Spleen (tissue), 11 donors: ENCODE measurements around the gene CSF3R. TPM values are rescaled to one million over a fixed set of nuclear protein-coding genes. Genes with fewer than 3 reads are reported as not detected.
A peak's percentile ranks its signal among the peaks of the same experiment; 100 is the strongest.

Experiments used
- DNase-seq: peaks from one replicate; pipeline ENCODE4 v3.0.0-alpha.2; 2020
- H3K27ac ChIP-seq, 8 donors: fragments of 200-600 bp; sonication (generic) in 7 of 8; 1 replicate in 4 of 8; 2 replicates in 4 of 8; pipeline versions ENCODE4 v1.5.0 to v1.8.0; 2016 to 2021; ENCODE audit warnings: inconsistent platforms in 4 of 8, mild to moderate bottlenecking in 4 of 8, moderate library complexity in 1 of 8
- H3K27me3 ChIP-seq, 7 donors: fragments of 200-600 bp; sonication (generic) in 6 of 7; replicated peaks in 1 of 7; 1 replicate in 4 of 7; 2 replicates in 3 of 7; pipeline versions ENCODE4 v1.5.0 to v1.8.0; 2016 to 2021; ENCODE audit warnings: inconsistent platforms in 3 of 7, mild to moderate bottlenecking in 1 of 7
- H3K36me3 ChIP-seq, 6 donors: fragments of 200-600 bp; sonication (generic) in 5 of 6; 1 replicate in 4 of 6; 2 replicates in 2 of 6; pipeline versions ENCODE4 v1.5.0 to v1.8.0; 2016 to 2021; ENCODE audit warnings: inconsistent platforms in 2 of 6
- H3K4me1 ChIP-seq, 6 donors: fragments of 200-600 bp; sonication (generic) in 5 of 6; 1 replicate in 3 of 6; 2 replicates in 3 of 6; pipeline versions ENCODE4 v1.5.0 to v1.8.0; 2016 to 2021; ENCODE audit warnings: inconsistent platforms in 3 of 6
- H3K4me3 ChIP-seq, 8 donors: fragments of 200-600 bp; sonication (generic) in 7 of 8; 1 replicate in 4 of 8; 2 replicates in 4 of 8; pipeline versions ENCODE4 v1.5.0 to v1.8.0; 2016 to 2021; ENCODE audit warnings: inconsistent platforms in 4 of 8, mild to moderate bottlenecking in 4 of 8, moderate library complexity in 2 of 8
- H3K9me3 ChIP-seq, 8 donors: fragments of 200-600 bp; sonication (generic) in 7 of 8; 1 replicate in 4 of 8; 2 replicates in 4 of 8; pipeline versions ENCODE4 v1.5.0 to v1.8.0; 2016 to 2021; ENCODE audit warnings: inconsistent platforms in 4 of 8
- CTCF ChIP-seq, 11 experiments: fragments of 200-600 bp in 7 of 11; fragments of 450-650 bp in 4 of 11; sonication (generic) in 4 of 11; IDR thresholded peaks in 8 of 11; conservative IDR thresholded peaks in 3 of 11; 1 replicate in 7 of 11; 2 replicates in 4 of 11; pipeline versions ENCODE4 v1.4.0 to v1.8.0; 2016 to 2021; ENCODE audit warnings: antibody characterized with exemption in 11 of 11, inconsistent platforms in 4 of 11, mild to moderate bottlenecking in 1 of 11
- POLR2A ChIP-seq, 3 donors: fragments of 450-650 bp; IDR thresholded peaks; one replicate each; pipeline ENCODE4 v1.5.1; 2017; ENCODE audit warnings: antibody characterized with exemption in 3 of 3, mild to moderate bottlenecking in 1 of 3
- POLR2AphosphoS5 ChIP-seq, 3 donors: sonication (generic); formaldehyde crosslinking; IDR thresholded peaks; one replicate each; pipeline ENCODE4 v1.5.1; 2017; ENCODE audit warnings: antibody characterized with exemption in 3 of 3
- WGBS, 5 donors: extraction: QIAGEN DNeasy Blood & Tissue Kit in 3 of 5; methylation state at CpG; one replicate each; pipeline versions ENCODE4 v1.1.5 to v1.1.7; 2013 to 2018; 5-methylcytosine and 5-hydroxymethylcytosine counted together
- intact Hi-C: fragments of 100-400 bp; cut with DNase I; formaldehyde crosslinking; loops from one replicate; pipeline ENCODE4 v1.15.0; 2023; ENCODE audit warnings: low total_unique reads
- polyA plus RNA-seq, 3 donors: library from polyadenylated mRNA; stranded (reverse); fragments of 200-250 nt; gene quantifications; one replicate each; pipeline ENCODE4 v1.2.1, GENCODE V29; 2013
- total RNA-seq, 7 donors: library from RNA; depleted of rRNA in 3 of 7; stranded (reverse); fragments of >200 nt in 3 of 7; fragmentation: NEBNext Ultra II Directional in 4 of 7; extraction: Animal tissue kit (Norgen Biotek cat#: 25700) in 4 of 7; gene quantifications; one replicate each; pipeline versions ENCODE4 v1.1.0 to v1.2.1, GENCODE V29; 2016 to 2021
- donor health status: healthy with polysubstance abuse.
- donor health status: DM: no; HTN: no; CAD: no; lungs with moderate emphysema.
- donor health status: DM: no; HTN: no; CAD: no.
- donor health status: Bipolar disorder and iron deficiency.
- donor health status: healthy.
- donor health status: DM: no; HTN: no; CAD: no.
- donor health status: DM: yes; HTN: yes; CAD: no.

CSF3R gene
- total and polyA plus RNA-seq, 10 donors: 8.9 to 795 (median 220) TPM

DNA sequence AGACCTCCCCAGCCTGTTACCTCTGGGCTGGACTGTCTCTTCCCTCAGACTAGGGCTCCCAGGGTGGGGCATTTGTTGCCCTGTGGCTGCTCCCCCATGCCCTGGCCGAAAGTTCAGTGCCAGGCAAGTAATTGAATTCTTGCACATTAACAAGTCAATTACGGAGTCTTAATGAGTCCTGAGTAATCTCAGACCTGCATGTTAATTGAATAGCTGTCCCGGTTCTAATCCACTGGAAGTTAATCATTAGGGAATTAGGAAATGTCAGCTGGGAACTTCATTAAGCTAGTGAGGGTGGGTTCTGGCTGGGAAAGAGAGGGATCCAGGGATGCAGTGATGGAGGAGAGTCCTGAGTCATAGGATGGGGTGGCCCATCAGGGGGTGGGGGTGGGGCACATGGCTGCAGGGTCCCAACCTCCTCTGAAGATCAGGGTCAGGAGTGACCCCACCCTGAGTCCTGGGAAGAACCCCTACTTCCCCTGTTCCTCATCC lies 47.1 kb upstream of the CSF3R start:
- DNase-seq: no peak
- WGBS, 5 donors: 61 to 84% (median 73%) methylated on average over 3 of the region's 3 CpGs

DNA sequence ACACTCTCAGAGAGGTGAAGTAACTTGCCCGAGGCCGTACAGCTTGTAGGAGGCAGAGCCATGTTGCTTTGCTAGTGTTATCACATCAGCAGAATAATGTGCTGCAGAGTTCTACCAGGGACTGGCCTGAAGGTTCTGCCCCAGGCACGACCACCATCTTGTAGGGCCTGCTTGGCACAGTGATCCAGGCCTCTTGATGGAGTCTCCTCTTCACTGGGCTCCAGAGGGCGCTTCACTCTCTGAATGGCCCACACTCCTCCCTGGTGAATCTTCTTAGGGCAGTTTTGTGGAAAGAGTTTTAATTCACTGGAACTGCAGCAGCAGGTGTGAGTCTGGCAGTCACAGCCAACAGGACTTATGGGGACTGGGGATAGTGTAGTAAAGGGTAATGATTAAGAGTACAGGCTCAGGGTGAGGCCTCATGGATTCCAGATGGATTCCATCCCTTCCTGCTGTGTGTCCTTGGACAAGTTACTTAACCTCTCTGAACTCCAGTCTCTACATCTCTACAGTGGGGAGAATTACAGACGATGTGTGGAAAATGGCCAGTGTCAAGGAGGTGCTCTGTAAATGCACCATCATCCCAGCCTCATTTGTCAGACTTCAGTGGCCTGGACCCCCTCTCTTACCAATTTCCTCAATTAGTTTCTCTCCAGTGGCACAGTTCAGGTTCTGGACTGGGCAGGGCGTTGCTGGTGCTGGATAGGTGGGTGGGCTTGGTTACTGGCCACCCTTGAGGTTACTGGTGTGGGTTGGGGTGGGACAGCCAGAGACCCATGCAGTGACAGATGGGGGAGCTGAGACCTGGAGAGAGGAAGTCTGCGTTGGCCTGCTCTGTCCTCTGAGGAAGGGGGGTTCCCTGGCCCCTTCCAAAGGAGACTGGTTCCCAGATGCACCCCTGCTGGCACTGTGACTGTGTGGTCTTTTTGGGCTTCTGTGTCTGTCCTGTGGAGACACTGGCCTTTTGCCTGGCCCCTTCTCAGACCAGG lies 45.9 kb upstream of the CSF3R start:
- TF ChIP-seq POLR2AphosphoS5 (IDR thresholded peaks at IDR 0.05) (no peak), CTCF (IDR thresholded peaks at IDR 0.05 in 8 of 11, conservative IDR thresholded peaks at IDR 0.05 in 3 of 11) (no peak), POLR2A (IDR thresholded peaks at IDR 0.05) (no peak)
- Histone ChIP-seq H3K9me3 (peaks cover 0 to 15% (median 3%) of the 10 kb centered on the region in 8 donors), H3K36me3 (no peaks in the 10 kb centered on the region), H3K27ac (no peak overlapping the region), H3K27me3 (peaks cover 0 to 28% (median 0%) of the 10 kb centered on the region in 7 donors), H3K4me1 (no peaks in the 10 kb centered on the region), H3K4me3 (no peak overlapping the region)
- WGBS, 5 donors: 64 to 79% (median 73%) methylated on average over 7 of the region's 7 CpGs
- intact Hi-C loops: no loop called here
- DNase-seq: peak; percentile 56

More for the DNA sequence above, 47.1 kb upstream of the CSF3R start:
- Histone ChIP-seq H3K9me3 (peaks cover 0 to 16% (median 3%) of the 10 kb centered on the region in 8 donors), H3K36me3 (no peaks in the 10 kb centered on the region), H3K4me3 (no peak overlapping the region), H3K27ac (no peak overlapping the region), H3K27me3 (peaks cover 0 to 35% (median 0%) of the 10 kb centered on the region in 7 donors), H3K4me1 (no peaks in the 10 kb centered on the region)
- no peak for TF ChIP-seq CTCF (IDR thresholded peaks at IDR 0.05 in 8 of 11, conservative IDR thresholded peaks at IDR 0.05 in 3 of 11)
- TF ChIP-seq POLR2A (IDR thresholded peaks at IDR 0.05): no peak
- no peak for TF ChIP-seq POLR2AphosphoS5 (IDR thresholded peaks at IDR 0.05)
- intact Hi-C loops: no loop called here

GRCh38 chr1:36525166-36525565 lies 42.5 kb upstream of the CSF3R start:
- no peak for TF ChIP-seq POLR2AphosphoS5 (IDR thresholded peaks at IDR 0.05)
- TF ChIP-seq POLR2A (IDR thresholded peaks at IDR 0.05): no peak
- no peak for TF ChIP-seq CTCF (IDR thresholded peaks at IDR 0.05 in 8 of 11, conservative IDR thresholded peaks at IDR 0.05 in 3 of 11)
- Histone ChIP-seq H3K9me3 (no peaks in the 10 kb centered on the region), H3K4me3 (no peak overlapping the region), H3K27me3 (peaks cover 0 to 10% (median 0%) of the 10 kb centered on the region in 7 donors), H3K27ac (no peak overlapping the region), H3K4me1 (no peaks in the 10 kb centered on the region), H3K36me3 (no peaks in the 10 kb centered on the region)
- intact Hi-C loops: no loop called here
- WGBS, 5 donors: 93 to 98% (median 94%) methylated on average over 9 to 10 of the region's 10 CpGs
- no peak for DNase-seq
